Heart right ventricle (tissue), 16 donors: Measurements from ENCODE around the gene PRDM16. TPM values are rescaled to one million over a fixed set of nuclear protein-coding genes. Genes with fewer than 3 reads are reported as not detected.

Source experiments
- ATAC-seq, 8 donors: fragments of 200-7000 bp; cut with Tn5 transposase; one replicate each; pipeline ENCODE4 v1.9.1; 2020; ENCODE audit warnings: mild to moderate bottlenecking in 8 of 8, moderate library complexity in 8 of 8, moderate number of reproducible peaks in 1 of 8
- DNase-seq, 2 donors: peaks; one replicate each; pipeline ENCODE4 v3.0.0-alpha.2; 2020
- H3K27ac ChIP-seq, 10 donors: fragments of 200-600 bp; sonication (generic) in 2 of 10; one replicate each; pipeline versions ENCODE4 v1.5.0 to v1.8.0; 2020 to 2022; ENCODE audit warnings: mild to moderate bottlenecking in 3 of 10
- H3K27me3 ChIP-seq, 7 donors: fragments of 200-600 bp; one replicate each; pipeline ENCODE4 v1.8.0; 2021 to 2022; ENCODE audit warnings: mild to moderate bottlenecking in 2 of 7
- H3K36me3 ChIP-seq, 9 donors: fragments of 200-600 bp; sonication (generic) in 1 of 9; one replicate each; pipeline versions ENCODE4 v1.5.0 to v1.8.0; 2020 to 2022; ENCODE audit warnings: mild to moderate bottlenecking in 2 of 9
- H3K4me1 ChIP-seq, 9 donors: fragments of 200-600 bp; sonication (generic) in 1 of 9; one replicate each; pipeline versions ENCODE4 v1.5.0 to v1.8.0; 2020 to 2022; ENCODE audit warnings: mild to moderate bottlenecking in 4 of 9
- H3K4me3 ChIP-seq, 10 donors: fragments of 200-600 bp; sonication (generic) in 2 of 10; one replicate each; pipeline versions ENCODE4 v1.5.0 to v1.8.0; 2020 to 2022; ENCODE audit warnings: mild to moderate bottlenecking in 7 of 10, moderate library complexity in 2 of 10
- H3K9me3 ChIP-seq, 11 donors: fragments of 200-600 bp in 10 of 11; sonication (generic) in 2 of 11; one replicate each; pipeline versions ENCODE4 v1.5.0 to v1.8.0; 2013 to 2022; ENCODE audit warnings: mild to moderate bottlenecking in 2 of 11, control low read depth in 1 of 11, moderate library complexity in 1 of 11
- CTCF ChIP-seq, 9 donors: fragments of 200-600 bp; sonication (generic) in 2 of 9; IDR thresholded peaks; one replicate each; pipeline versions ENCODE4 v1.5.0 to v1.8.0; 2021 to 2022; ENCODE audit warnings: antibody characterized with exemption in 9 of 9, mild to moderate bottlenecking in 5 of 9, moderate library complexity in 1 of 9
- WGBS, 2 donors: extraction: QIAGEN DNeasy Blood & Tissue Kit; methylation state at CpG; one replicate each; pipeline ENCODE4 v1.1.7; 2013; ENCODE audit warnings: inconsistent platforms in 1 of 2; 5-methylcytosine and 5-hydroxymethylcytosine counted together
- intact Hi-C, 10 donors: fragments of 100-400 bp; cut with DNase I; formaldehyde crosslinking; loops; one replicate each; pipeline versions ENCODE4 v1.11.1 to v1.14.2; 2022
- polyA plus RNA-seq, 2 donors: library from polyadenylated mRNA; stranded (reverse); fragments of 200-250 nt; gene quantifications; one replicate each; pipeline ENCODE4 v1.2.3, GENCODE V29; 2013
- total RNA-seq, 10 donors: library from RNA; stranded (reverse); fragmentation: NEBNext Ultra II Directional in 3 of 10; extraction: Animal tissue kit (Norgen Biotek cat#: 25700) in 3 of 10; gene quantifications; one replicate each; pipeline versions ENCODE4 v1.2.1 to v1.2.4, GENCODE V29; 2021 to 2023
- donor health status: Arrhythmogenic right ventricular cardiomyopathy.
- donor health status: ischemic (EF 13 %, LVEDD 7.1; RV severe dilation, severe dysfunction).
- donor health status: healthy with polysubstance abuse.
- donor health status: DM: no; HTN: yes; CAD: no.
- donor health status: DM: no; HTN: no; CAD: no.
- donor health status: ischemic (EF 25% LVEDD 6.9; RV normal size, moderate dysfunction).
- donor health status: ischemic (EF 25% LVEDD 5.7; RV mildly dilated, moderate dysfunction).
- donor health status: healthy.
- donor health status: DM: yes; HTN: yes; CAD: no.
- donor health status: Ischemic cardiomyopathy.
- donor health status: ischemic (EF 35%, LVEDD 5.7; RV mildly dilated, moderate dysfunction).
- donor health status: nonischemic (EF 11% LVEDD 7.7; RV severe dilation, severe dysfunction).
- donor health status: DM: yes; HTN: yes; CAD: no.
- donor health status: PGD.
- donor health status: ischemic (EF 29% LVEDD 5.4; RV normal size, mild dysfunction).
- donor health status: nonischemic (EF 23%, LVEDD 6.1; RV moderate dilation, normal function).

Gene PRDM16
- total and polyA plus RNA-seq, 12 donors, result 4.1 to 25.9 (median 14.8) TPM

GRCh38 chr1:3349161-3349967 lies 280.4 kb downstream of the PRDM16 start:
- ATAC-seq, result peak; percentile 39 to 85 (median 76)
- TF ChIP-seq CTCF (IDR thresholded peaks at IDR 0.05), result peak in 8 of 9 donors; percentile 9 to 44 (median 28)
- H3K4me1 ChIP-seq, result peaks cover 25 to 92% (median 65%) of the 10 kb centered on the region in 9 donors
- peaks cover 0 to 36% (median 19%) of the 10 kb centered on the region in 7 donors for H3K27me3 ChIP-seq
- no peaks in the 10 kb centered on the region for H3K36me3 ChIP-seq
- peak; percentile 82 for DNase-seq
- intact Hi-C loops, result loop anchor here in 2 of 10 donors (2.0 to 5.0 kb wide), 3 partner anchors 37 to 283 kb away; partner anchors contain the start of gene PRDM16 (in 1 of the 2)
- H3K4me3 ChIP-seq, result peak overlapping the region in 1 of 10 donors; percentile 11
- peaks cover 0 to 11% (median 5%) of the 10 kb centered on the region in 11 donors for H3K9me3 ChIP-seq
- H3K27ac ChIP-seq, result peak overlapping the region; percentile 84 to 98 (median 92)
- 17 to 24% methylated on average over 34 of the region's 34 CpGs for WGBS, 2 donors

- Histone ChIP-seq H3K36me3 (no peaks in the 10 kb centered on the region), H3K4me1 (peaks cover 25 to 98% (median 66%) of the 10 kb centered on the region in 9 donors), H3K4me3 (no peak overlapping the region), H3K27me3 (peaks cover 0 to 40% (median 19%) of the 10 kb centered on the region in 7 donors), H3K27ac (peak overlapping the region; percentile 84 to 98 (median 92)), H3K9me3 (peaks cover 0 to 5% (median 0%) of the 10 kb centered on the region in 11 donors)
- TF ChIP-seq CTCF (IDR thresholded peaks at IDR 0.05), result no peak
- intact Hi-C loops, result loop anchor here in 5 of 10 donors (2.0 to 5.0 kb wide), 7 partner anchors 35 to 283 kb away; partner anchors contain the start of gene PRDM16 (in 2 of the 5)
- WGBS, 2 donors, result 91 to 92% methylated on average over 3 of the region's 3 CpGs
- DNase-seq (no peak), ATAC-seq (no peak)
Measured at GRCh38 chr1:3349968-3350299, 280.9 kb downstream of the PRDM16 start.

GRCh38 chr1:3350506-3351261 lies 281.7 kb downstream of the PRDM16 start:
- H3K27me3 ChIP-seq, result peaks cover 0 to 45% (median 19%) of the 10 kb centered on the region in 7 donors
- H3K4me1 ChIP-seq, result peaks cover 25 to 100% (median 66%) of the 10 kb centered on the region in 9 donors
- H3K4me3 ChIP-seq, result no peak overlapping the region
- intact Hi-C loops, result loop anchor here in 4 of 10 donors (2.0 to 5.0 kb wide), 6 partner anchors 36 to 284 kb away; partner anchors contain the start of gene PRDM16 (in 1 of the 4)
- ATAC-seq (peak; percentile 54 to 69 (median 61)), DNase-seq (peak; percentile 63 to 75)
- H3K27ac ChIP-seq, result peak overlapping the region; percentile 84 to 98 (median 92)
- no peaks in the 10 kb centered on the region for H3K9me3 ChIP-seq
- peak in 7 of 9 donors; percentile 5 to 36 (median 27) for TF ChIP-seq CTCF (IDR thresholded peaks at IDR 0.05)
- 26 to 42% methylated on average over 19 to 20 of the region's 20 CpGs for WGBS, 2 donors
- no peaks in the 10 kb centered on the region for H3K36me3 ChIP-seq
